ENCODE results near the gene ITPR3. TPM values are rescaled to one million over a fixed set of nuclear protein-coding genes. Genes with fewer than 3 reads are reported as not detected.

The ITPR3 gene
- polyA plus RNA-seq, 1 donor (not counting 4 experiments of a cell fraction or from before 2014, with no cell fraction given): 43.3 TPM

- peak overlapping the region; percentile 1 for H3K27ac ChIP-seq (ENCODE audit: control insufficient read depth, insufficient read depth, low read length)
Measured at GRCh38 chr6:33613146-33613794, 7.9 kb upstream of the ITPR3 start.

GRCh38 chr6:33613795-33614168 is 7.3 kb upstream of the ITPR3 start:
- Histone ChIP-seq H3K4me3 (ENCODE audit: control insufficient read depth in 2 of 3, extremely low read depth in 1 of 3, insufficient read depth in 2 of 3, low read depth in 1 of 3, low read length in 3 of 3) (no peak overlapping the region), H3K4me1 (ENCODE audit: control insufficient read depth, extremely low read depth, insufficient read depth, low read length) (peaks cover 25% of the 10 kb centered on the region), H3K9me1 (ENCODE audit: control insufficient read depth, extremely low read depth, insufficient read depth, low read length) (no peaks in the 10 kb centered on the region), H3K36me3 (ENCODE audit: control insufficient read depth in 2 of 2, extremely low read depth in 1 of 2, insufficient read depth in 2 of 2, low read length in 2 of 2) (no peaks in the 10 kb centered on the region), H3K9me3 (ENCODE audit: control insufficient read depth, low read depth, low read length) (no peaks in the 10 kb centered on the region), H3K27me3 (ENCODE audit: control insufficient read depth, extremely low read depth, insufficient read depth, low read length) (no peaks in the 10 kb centered on the region), H2AFZ (ENCODE audit: control insufficient read depth, low read length) (peak overlapping the region; percentile 29), H3K27ac (ENCODE audit: control insufficient read depth, insufficient read depth, low read length) (peak overlapping the region; percentile 1), H4K20me1 (ENCODE audit: control insufficient read depth, extremely low read depth, insufficient read depth, low read length) (no peaks in the 10 kb centered on the region), H3K79me2 (ENCODE audit: control insufficient read depth, insufficient read depth, low read length) (no peaks in the 10 kb centered on the region), H3K9ac (ENCODE audit: control insufficient read depth, extremely low read depth, insufficient read depth, low read length) (peak overlapping the region; percentile 23), H3K4me2 (ENCODE audit: control insufficient read depth, extremely low read depth, insufficient read depth, low read depth, low read length) (peak overlapping the region; percentile 6)
- FAIRE-seq (peak; percentile 44), DNase-seq (ENCODE audit: low read depth, low spot score) (no peak)
- dilution Hi-C loops (cut with MboI; ENCODE audit: extremely low pct_ligation_motif_present, low sequenced_read_pairs): no loop called here
- no peak for TF ChIP-seq EZH2 (IDR thresholded peaks at IDR 0.05; ENCODE audit: low read length)
- TF ChIP-seq CTCF (optimal IDR thresholded peaks at IDR 0.05 in 1 of 3, IDR thresholded peaks at IDR 0.05 in 1 of 3, conservative IDR thresholded peaks at IDR 0.05 in 1 of 3; ENCODE audit: extremely low read depth in 1 of 3, insufficient read depth in 2 of 3, low read length in 3 of 3): no peak

More at GRCh38 chr6:33613146-33613794, 7.9 kb upstream of the ITPR3 start:
- Histone ChIP-seq H3K4me1 (ENCODE audit: control insufficient read depth, extremely low read depth, insufficient read depth, low read length) (peaks cover 24% of the 10 kb centered on the region), H3K9me1 (ENCODE audit: control insufficient read depth, extremely low read depth, insufficient read depth, low read length) (no peaks in the 10 kb centered on the region), H3K4me2 (ENCODE audit: control insufficient read depth, extremely low read depth, insufficient read depth, low read depth, low read length) (peak overlapping the region; percentile 6), H2AFZ (ENCODE audit: control insufficient read depth, low read length) (no peak overlapping the region), H3K9ac (ENCODE audit: control insufficient read depth, extremely low read depth, insufficient read depth, low read length) (no peak overlapping the region), H3K79me2 (ENCODE audit: control insufficient read depth, insufficient read depth, low read length) (no peaks in the 10 kb centered on the region), H4K20me1 (ENCODE audit: control insufficient read depth, extremely low read depth, insufficient read depth, low read length) (no peaks in the 10 kb centered on the region), H3K4me3 (ENCODE audit: control insufficient read depth in 2 of 3, extremely low read depth in 1 of 3, insufficient read depth in 2 of 3, low read depth in 1 of 3, low read length in 3 of 3) (no peak overlapping the region), H3K9me3 (ENCODE audit: control insufficient read depth, low read depth, low read length) (no peaks in the 10 kb centered on the region), H3K27me3 (ENCODE audit: control insufficient read depth, extremely low read depth, insufficient read depth, low read length) (no peaks in the 10 kb centered on the region), H3K36me3 (ENCODE audit: control insufficient read depth in 2 of 2, extremely low read depth in 1 of 2, insufficient read depth in 2 of 2, low read length in 2 of 2) (no peaks in the 10 kb centered on the region)
- peak; percentile 59 for FAIRE-seq
- DNase-seq (ENCODE audit: low read depth, low spot score): no peak
- TF ChIP-seq CTCF (optimal IDR thresholded peaks at IDR 0.05 in 1 of 3, IDR thresholded peaks at IDR 0.05 in 1 of 3, conservative IDR thresholded peaks at IDR 0.05 in 1 of 3; ENCODE audit: extremely low read depth in 1 of 3, insufficient read depth in 2 of 3, low read length in 3 of 3): no peak
- TF ChIP-seq EZH2 (IDR thresholded peaks at IDR 0.05; ENCODE audit: low read length): no peak
- dilution Hi-C loops (cut with MboI; ENCODE audit: extremely low pct_ligation_motif_present, low sequenced_read_pairs): no loop called here

Measured in keratinocyte (primary cell).